NCI-H1694 (cell line): ENCODE measurements around the gene CATSPERZ.

Experiments used
- DNase-seq: peaks from one replicate; lab custom pipeline; 2025; lab: John Stamatoyannopoulos, UW

Gene CATSPERZ

DNA sequence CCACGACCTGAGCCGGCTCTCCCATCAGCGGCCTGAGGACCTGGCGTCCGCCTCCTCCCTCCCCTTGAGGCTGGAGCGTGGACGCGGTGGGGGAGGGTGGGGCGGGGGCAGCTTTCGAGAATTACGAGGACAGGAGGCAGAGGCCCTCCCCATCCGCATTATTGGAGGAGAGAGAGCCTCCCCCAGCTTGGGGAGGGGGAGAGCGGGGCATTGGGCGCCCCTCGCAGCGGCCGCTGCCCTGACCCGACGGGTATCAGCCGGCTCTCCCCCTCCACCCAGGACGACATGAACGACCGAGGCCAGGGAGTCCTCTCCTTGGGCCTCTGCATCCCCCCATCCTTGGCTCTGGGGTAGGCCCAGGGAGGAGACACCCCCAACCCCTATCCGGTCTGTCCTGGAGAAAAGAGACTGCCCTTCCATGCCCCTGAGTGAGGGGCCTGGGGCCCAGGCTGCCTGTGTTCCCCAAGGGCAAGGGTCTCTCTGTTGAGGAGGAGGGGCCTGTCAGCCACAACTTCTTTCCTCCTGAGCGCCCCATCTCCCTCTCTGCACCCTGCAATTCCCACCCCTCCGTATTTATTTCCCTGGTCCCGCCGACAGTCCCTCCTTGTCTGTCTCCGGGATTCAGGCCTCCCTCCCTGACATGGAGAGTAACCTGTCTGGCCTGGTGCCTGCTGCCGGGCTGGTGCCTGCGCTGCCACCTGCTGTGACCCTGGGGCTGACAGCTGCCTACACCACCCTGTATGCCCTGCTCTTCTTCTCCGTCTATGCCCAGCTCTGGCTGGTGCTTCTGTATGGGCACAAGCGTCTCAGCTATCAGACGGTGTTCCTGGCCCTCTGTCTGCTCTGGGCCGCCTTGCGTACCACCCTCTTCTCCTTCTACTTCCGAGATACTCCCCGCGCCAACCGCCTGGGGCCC is 14.0 kb upstream of the CATSPERZ start:
- DNase-seq, result peak; percentile 40

DNA sequence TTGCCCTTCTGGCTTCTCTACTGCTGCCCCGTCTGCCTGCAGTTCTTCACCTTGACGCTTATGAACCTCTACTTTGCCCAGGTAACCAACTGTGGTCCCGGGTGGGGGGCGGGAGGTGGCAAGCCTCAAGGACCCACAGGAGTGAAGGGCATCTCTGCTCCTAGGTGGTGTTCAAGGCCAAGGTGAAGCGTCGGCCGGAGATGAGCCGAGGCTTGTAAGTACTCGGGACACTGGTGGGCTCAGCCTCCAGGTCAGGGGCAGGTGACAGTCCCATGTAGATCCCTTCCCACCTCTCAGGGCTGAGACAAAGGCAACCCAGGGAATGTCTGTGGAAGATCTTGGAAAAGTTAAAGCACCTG is 13.4 kb upstream of the CATSPERZ start:
- no peak for DNase-seq

GRCh38 chr11:64287676-64288352 is 12.3 kb upstream of the CATSPERZ start:
- no peak for DNase-seq

DNA sequence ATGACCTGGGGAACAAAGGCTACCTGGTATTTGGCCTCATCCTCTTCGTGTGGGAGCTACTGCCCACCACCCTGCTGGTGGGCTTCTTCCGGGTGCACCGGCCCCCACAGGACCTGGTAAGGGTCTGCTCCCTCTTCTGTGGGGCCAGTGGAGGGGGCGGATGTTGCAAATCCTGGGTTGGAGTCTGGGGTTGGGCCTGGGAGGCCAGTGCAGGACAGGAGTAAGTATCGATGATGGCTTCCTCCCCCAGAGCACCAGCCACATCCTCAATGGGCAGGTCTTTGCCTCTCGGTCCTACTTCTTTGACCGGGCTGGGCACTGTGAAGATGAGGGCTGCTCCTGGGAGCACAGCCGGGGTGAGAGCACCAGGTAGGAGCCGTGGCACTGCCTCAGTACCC is 11.8 kb upstream of the CATSPERZ start:
- DNase-seq, result no peak

- DNase-seq, result no peak
These were observed 11.1 kb upstream of the CATSPERZ start for GRCh38 chr11:64289002-64289564.

DNA sequence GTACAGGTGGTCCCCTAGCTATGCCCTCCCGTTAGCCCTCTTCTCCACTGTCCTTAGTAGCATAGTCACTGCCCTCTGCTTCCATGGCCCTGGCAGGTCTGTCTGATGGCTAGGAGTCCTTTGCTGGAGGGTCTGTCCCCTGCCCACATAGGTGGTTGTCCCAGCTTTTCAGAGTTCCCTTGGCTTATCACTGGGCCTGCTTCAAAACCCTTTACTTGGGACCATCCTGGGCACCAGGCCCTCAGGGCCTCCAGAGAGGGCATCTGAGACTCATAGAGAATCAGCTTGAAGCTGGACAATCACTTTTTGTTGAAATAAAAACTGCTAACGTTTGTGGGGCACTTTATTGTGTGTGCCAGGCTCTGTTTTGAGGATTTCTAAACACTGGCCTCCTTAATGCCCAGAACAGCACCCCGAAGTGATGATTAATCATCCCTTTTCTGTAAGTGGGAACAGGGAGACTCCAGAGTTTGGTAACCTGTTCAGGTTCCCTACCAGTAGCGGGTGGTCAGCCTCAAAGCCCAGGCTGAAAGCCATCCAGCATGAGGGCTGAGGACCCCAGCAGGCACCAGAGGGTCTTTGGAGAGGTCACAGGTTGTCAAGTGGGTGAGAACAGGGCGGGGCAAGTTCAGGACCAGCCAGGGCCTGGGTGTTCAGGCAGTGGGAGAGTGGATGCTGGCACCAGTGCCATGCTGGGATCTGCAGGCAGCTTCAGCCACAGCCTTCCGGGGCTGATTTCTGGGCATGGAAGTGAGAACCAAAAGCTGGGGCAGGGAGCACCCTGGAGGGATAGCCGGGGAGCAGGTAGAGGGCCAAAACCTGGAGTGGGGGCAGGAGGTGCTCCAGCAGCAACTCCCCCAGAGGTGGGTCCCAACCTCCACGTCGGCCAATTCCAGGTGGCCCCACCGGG is 9.6 kb upstream of the CATSPERZ start:
- DNase-seq, result no peak

DNA sequence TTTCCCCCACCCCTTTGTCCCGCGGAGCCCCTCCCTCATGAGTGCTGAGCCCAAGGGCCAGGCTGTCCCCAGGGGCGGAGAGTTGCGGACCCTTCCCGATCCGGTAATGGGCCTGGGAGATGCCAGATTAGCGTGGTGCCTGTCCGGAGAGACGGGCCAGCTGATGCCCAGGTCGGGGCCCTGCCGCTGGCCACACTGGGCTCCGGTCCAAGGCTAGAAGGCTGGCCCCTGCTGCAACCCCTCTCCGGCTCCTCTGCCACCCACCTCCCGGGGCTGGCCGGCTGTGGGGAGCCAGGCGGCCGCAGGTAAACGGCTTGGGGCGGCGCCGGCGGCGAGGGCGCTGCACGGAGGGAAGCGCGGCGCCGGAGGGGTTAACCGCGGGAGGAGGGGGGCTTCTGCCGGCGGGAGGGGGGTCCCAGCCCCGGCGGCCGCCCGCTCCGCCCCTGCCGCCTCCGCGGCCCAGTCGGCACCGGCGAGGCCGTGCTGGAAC is 8.9 kb upstream of the CATSPERZ start, which contains the start of gene KCNK4:
TSS of gene KCNK4 (plus strand) at position 41 of the 490 bp plus-strand sequence. CDS start 1,717 bp downstream, outside the sequence.
- DNase-seq, result no peak

GRCh38 chr11:64291752-64292459 is 8.3 kb upstream of the CATSPERZ start:
- DNase-seq, result no peak

GRCh38 chr11:64292460-64293254 is 7.5 kb upstream of the CATSPERZ start:
- no peak for DNase-seq

- no peak for DNase-seq
These were observed 5.4 kb upstream of the CATSPERZ start for GRCh38 chr11:64294774-64295173.

DNA sequence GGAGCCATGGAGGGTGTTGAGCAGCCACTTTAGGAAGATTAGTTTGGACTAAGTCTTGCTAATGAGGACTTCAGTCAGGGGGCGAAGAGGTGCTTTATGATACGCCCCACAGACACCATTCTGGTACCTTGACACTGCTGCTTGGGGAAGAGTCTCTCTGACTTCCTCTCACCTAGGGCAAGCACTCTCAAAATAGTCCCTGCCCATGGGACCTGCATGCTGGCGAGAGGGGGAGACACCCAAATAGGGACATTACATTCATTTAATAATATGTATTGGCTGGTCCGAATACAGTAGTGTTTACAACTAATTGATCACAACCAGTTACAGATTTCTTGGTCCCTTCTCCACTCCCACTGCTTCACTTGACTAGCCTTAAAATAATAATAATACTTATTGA is 4.4 kb upstream of the CATSPERZ start:
- no peak for DNase-seq

GRCh38 chr11:64296236-64296635 is 3.9 kb upstream of the CATSPERZ start:
- no peak for DNase-seq

DNA sequence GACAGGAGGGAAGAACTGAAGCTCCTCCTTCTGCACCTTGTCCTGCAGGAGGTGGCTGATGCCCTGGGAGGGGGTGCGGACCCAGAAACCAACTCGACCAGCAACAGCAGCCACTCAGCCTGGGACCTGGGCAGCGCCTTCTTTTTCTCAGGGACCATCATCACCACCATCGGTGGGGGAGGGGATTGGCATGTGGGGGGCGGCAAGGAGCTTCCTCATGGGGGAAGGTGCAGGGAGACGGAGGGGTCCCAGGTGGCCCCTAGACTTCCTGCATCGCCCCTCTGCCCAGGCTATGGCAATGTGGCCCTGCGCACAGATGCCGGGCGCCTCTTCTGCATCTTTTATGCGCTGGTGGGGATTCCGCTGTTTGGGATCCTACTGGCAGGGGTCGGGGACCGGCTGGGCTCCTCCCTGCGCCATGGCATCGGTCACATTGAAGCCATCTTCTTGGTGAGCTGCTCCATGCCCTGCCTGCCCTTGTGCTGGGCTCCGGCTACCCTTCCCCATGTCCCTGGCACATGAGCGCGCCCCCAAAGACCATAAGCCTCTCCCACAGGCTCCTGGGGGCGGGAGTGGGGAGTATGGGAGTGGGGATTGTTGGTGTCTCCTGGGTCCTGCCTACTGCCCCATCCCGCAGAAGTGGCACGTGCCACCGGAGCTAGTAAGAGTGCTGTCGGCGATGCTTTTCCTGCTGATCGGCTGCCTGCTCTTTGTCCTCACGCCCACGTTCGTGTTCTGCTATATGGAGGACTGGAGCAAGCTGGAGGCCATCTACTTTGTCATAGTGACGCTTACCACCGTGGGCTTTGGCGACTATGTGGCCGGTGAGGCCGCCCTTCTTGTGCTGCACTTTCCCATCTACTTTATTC is 3.1 kb upstream of the CATSPERZ start:
- no peak for DNase-seq

- no peak for DNase-seq
These were observed 2.3 kb upstream of the CATSPERZ start for GRCh38 chr11:64297699-64298358.

DNA sequence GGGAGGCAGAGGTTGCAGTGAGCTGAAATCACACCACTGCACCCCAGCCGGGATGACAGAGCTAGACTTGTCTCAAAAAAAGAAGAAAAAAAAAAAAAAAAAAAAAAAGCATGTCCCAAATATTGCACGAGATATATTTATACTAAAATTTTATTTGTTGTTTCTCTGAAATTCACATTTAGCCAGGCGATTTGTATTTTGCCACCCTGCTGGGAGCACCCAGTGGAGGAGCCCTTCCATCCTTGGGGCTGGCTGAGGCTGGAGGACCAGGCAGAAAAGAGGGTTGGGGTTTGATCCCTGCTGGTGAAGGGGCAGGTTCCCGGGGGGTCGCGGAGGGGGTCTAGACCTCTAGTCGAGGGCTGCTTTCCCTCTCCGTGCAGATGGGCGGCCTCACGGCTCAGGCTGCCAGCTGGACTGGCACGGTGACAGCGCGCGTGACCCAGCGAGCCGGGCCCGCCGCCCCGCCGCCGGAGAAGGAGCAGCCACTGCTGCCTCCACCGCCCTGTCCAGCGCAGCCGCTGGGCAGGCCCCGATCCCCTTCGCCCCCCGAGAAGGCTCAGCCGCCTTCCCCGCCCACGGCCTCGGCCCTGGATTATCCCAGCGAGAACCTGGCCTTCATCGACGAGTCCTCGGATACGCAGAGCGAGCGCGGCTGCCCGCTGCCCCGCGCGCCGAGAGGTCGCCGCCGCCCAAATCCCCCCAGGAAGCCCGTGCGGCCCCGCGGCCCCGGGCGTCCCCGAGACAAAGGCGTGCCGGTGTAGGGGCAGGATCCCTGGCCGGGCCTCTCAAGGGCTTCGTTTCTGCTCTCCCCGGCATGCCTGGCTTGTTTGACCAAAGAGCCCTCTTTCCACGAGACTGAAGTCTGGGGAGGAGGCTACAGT is 952 bp upstream of the CATSPERZ start:
- DNase-seq, result no peak

DNA sequence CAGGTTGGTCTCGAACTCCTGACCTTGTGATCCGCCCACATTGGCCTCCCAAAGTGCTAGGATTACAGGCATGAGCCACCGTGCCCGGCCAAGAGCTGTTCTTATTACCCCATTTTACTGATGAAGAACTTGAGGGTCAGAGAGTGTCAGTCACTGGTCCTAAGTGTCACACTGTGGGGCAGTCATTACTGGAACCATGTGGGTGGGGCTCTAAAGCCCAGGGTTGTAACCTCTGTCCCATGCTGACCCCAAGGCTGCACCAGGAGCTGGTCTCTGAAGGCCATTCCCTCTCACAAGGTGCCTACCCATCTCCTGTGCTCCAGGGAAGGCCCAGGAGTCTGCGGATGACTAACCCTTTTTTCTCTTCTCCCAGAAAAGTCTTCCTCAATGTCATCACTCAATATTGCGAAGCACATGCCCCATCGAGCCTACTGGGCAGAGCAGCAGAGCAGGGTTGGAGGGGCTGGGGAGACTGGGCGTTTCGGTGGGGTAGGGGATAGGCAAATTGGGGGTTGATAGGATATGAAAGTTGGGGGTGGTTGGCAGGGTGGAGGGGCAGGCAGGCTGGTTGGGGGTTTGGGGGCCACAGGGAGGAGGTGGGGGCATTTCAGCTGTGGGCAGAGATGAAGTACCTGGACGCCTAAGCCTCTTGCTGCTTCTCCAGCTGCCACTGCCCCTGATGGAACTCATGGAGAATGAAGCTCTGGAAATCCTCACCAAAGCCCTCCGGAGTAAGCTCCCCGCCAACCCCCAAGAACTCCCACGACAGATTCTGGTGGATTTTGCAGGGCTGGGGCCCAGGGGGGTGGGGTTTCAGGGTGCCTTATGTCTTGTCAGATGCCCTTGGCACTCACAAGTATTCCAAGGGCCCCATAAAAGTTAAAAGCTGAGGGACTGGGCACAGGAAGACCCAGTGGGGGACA is 3.2 kb downstream of the CATSPERZ start:
- no peak for DNase-seq

DNA sequence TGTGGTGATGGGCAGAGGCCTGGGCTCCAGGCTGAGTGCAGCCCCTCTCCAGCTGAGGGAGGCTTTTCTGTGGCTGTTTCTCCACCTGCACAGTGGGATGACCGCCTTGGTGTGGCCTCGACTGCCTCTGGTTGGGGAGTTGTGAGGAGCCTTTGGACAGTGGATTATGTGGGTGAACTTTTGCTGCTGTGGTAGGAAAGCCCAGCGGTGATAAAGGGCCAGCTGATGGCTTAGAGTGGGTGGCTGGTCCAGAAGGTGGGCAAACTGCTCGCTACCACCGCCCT is 3.8 kb downstream of the CATSPERZ start:
- no peak for DNase-seq
